NB4 (cell line): ENCODE data around the gene HPCA.

Experiments used
- DNase-seq: peaks from one replicate; pipeline ENCODE4 v3.0.0; 2010; ENCODE audit warnings: low read depth
- H3K4me3 ChIP-seq: one replicate; pipeline ENCODE4 v1.5.1; 2011; ENCODE audit warnings: mild to moderate bottlenecking, low read depth, low read length, moderate library complexity
- MYC ChIP-seq: IDR thresholded peaks from 2 replicates; pipeline ENCODE4 v1.6.1; 2011; ENCODE audit warnings: low read depth, low read length
- POLR2A ChIP-seq: IDR thresholded peaks from 2 replicates; pipeline ENCODE4 v1.6.1; 2011; ENCODE audit warnings: mild to moderate bottlenecking; ENCODE audit not compliant: insufficient read length; ENCODE audit errors: extremely low read depth
- TF ChIP-seq, protein P1 (sequence below): IDR thresholded peaks from one replicate; pipeline ENCODE4 v1.5.1; 2012; ENCODE audit warnings: low read depth, low read length
- TF ChIP-seq, protein P2 (sequence below): IDR thresholded peaks from 2 replicates; pipeline ENCODE4 v1.6.1; 2011; ENCODE audit warnings: low read depth, low read length

Gene HPCA

GRCh38 chr1:32910319-32910718 lies 24.0 kb downstream of the HPCA start:
- TF ChIP-seq MYC = no peak
- TF ChIP-seq, protein P1, sequence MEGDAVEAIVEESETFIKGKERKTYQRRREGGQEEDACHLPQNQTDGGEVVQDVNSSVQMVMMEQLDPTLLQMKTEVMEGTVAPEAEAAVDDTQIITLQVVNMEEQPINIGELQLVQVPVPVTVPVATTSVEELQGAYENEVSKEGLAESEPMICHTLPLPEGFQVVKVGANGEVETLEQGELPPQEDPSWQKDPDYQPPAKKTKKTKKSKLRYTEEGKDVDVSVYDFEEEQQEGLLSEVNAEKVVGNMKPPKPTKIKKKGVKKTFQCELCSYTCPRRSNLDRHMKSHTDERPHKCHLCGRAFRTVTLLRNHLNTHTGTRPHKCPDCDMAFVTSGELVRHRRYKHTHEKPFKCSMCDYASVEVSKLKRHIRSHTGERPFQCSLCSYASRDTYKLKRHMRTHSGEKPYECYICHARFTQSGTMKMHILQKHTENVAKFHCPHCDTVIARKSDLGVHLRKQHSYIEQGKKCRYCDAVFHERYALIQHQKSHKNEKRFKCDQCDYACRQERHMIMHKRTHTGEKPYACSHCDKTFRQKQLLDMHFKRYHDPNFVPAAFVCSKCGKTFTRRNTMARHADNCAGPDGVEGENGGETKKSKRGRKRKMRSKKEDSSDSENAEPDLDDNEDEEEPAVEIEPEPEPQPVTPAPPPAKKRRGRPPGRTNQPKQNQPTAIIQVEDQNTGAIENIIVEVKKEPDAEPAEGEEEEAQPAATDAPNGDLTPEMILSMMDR = no peak
- TF ChIP-seq, protein P2, sequence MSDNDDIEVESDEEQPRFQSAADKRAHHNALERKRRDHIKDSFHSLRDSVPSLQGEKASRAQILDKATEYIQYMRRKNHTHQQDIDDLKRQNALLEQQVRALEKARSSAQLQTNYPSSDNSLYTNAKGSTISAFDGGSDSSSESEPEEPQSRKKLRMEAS = no peak
- TF ChIP-seq POLR2A = no peak
- H3K4me3 ChIP-seq = no peak overlapping the region
- no peak for DNase-seq

DNA sequence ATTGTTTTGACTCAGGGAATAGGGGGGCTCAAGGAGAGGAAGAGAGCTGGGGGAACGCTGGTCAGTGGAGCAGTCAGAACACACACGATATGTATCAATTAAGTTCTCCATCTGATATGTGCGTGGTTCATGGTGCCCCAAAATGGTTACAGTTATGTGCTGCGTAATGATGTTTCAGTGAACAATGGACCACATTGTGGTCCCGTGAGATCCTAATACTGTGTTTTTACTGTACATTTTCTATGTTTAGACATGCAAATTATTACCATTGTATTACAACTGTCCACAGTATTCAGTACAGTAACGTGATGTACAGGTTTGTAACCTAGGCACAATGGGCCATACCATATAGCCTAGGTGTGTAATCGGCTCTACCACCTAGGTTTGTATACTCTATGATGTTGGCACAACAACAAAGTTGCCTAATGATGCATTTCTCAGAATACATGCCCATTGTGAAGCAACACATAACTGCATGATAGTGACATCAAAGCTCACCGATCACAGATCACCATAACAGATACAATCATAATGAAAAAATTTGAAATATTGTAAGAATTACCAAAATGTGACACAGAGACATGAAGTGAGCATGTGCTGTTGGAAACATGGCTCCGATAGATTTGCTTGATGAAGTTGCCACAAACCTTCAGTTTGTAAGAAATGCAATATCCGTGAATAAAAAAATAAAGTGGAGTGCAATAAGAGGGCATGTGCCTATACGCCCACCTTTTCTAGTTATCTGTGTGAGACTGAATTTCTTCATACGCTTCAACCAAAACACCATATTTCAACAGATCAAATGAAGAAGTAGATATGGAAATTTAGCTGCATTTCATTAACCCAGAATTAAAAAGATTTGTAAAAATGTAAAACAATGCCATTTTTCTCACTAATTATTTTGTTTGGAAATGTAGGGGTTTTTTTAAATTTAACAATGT lies 29.7 kb downstream of the HPCA start:
- TF ChIP-seq POLR2A = no peak
- TF ChIP-seq MYC = no peak
- TF ChIP-seq, protein P2 = no peak
- TF ChIP-seq, protein P1 = no peak
- no peak for DNase-seq

GRCh38 chr1:32917521-32917920 lies 31.2 kb downstream of the HPCA start:
- no peak overlapping the region for H3K4me3 ChIP-seq
- TF ChIP-seq MYC (no peak), POLR2A (no peak)
- TF ChIP-seq, protein P2 = no peak
- TF ChIP-seq, protein P1 = no peak
- DNase-seq = no peak

More for the DNA sequence above, 29.7 kb downstream of the HPCA start:
- no peak overlapping the region for H3K4me3 ChIP-seq

GRCh38 chr1:32918179-32918578 lies 31.9 kb downstream of the HPCA start:
- TF ChIP-seq, protein P1 = no peak
- no peak for TF ChIP-seq MYC
- TF ChIP-seq, protein P2 = no peak
- no peak for TF ChIP-seq POLR2A
- DNase-seq = no peak
- no peak overlapping the region for H3K4me3 ChIP-seq

- peak; percentile 50 for DNase-seq
- TF ChIP-seq MYC = no peak
- no peak for TF ChIP-seq POLR2A
- TF ChIP-seq, protein P1 = no peak
- TF ChIP-seq, protein P2 = no peak
- H3K4me3 ChIP-seq = no peak overlapping the region
These were observed 33.8 kb downstream of the HPCA start for GRCh38 chr1:32919811-32920733.
